OCI-LY3 (cell line): ENCODE results near the gene HNRNPDL.
"Not testable (repeated sequence)": the region's sequence is repeated elsewhere in the genome, so short reads cannot be mapped to it uniquely, and the experiment has no call there.

Source experiments
- H2AFZ ChIP-seq: fragments of 200-600, 300-600 bp; shearing (Covaris generic); 2 replicates; pipeline ENCODE4 v1.6.0; 2014; ENCODE audit warnings: antibody characterized with exemption, low read depth, low read length
- H3K27ac ChIP-seq: fragments of 200-600, 300-600 bp; sonication (generic); 2 replicates; pipeline ENCODE4 v1.5.1; 2014; ENCODE audit warnings: mild to moderate bottlenecking, low read length, moderate library complexity, mixed read lengths
- H3K27me3 ChIP-seq: fragments of 200-600, 300-600 bp; sonication (generic); 2 replicates; pipeline ENCODE4 v1.6.1; 2014; ENCODE audit warnings: low read depth, low read length, mixed read lengths
- H3K36me3 ChIP-seq: fragments of 200-600, 300-600 bp; sonication (generic); replicated peaks from 2 replicates; pipeline ENCODE3; 2014; ENCODE audit warnings: low read depth, low read length, mixed read lengths
- H3K4me1 ChIP-seq: fragments of 300-600, 200-600 bp; sonication (generic); 2 replicates; pipeline ENCODE4 v1.6.1; 2014; ENCODE audit warnings: low read length, mixed read lengths
- H3K4me2 ChIP-seq: fragments of 200-600, 300-600 bp; sonication (generic); 2 replicates; pipeline ENCODE4 v1.6.1; 2014; ENCODE audit warnings: low read length, mixed read lengths
- H3K4me3 ChIP-seq: fragments of 300-600, 200-600 bp; sonication (generic); 2 replicates; pipeline ENCODE4 v1.5.1; 2014; ENCODE audit warnings: antibody characterized with exemption, mild to moderate bottlenecking, low read length, moderate library complexity
- H3K79me2 ChIP-seq: fragments of 300-600, 200-600 bp; shearing (Covaris generic); 2 replicates; pipeline ENCODE4 v1.6.1; 2014; ENCODE audit warnings: mild to moderate bottlenecking, low read length, mixed read lengths
- H3K9ac ChIP-seq: fragments of 300-600, 200-600 bp; shearing (Covaris generic); 2 replicates; pipeline ENCODE4 v1.6.0; 2014; ENCODE audit warnings: mild to moderate bottlenecking, low read length, moderate library complexity
- H3K9me3 ChIP-seq: fragments of 200-600, 300-600 bp; shearing (Covaris generic); 2 replicates; pipeline ENCODE4 v1.6.1; 2014; ENCODE audit warnings: low read length, mixed read lengths; ENCODE audit not compliant: insufficient read depth
- H4K20me1 ChIP-seq: fragments of 200-600, 300-600 bp; sonication (generic); 2 replicates; pipeline ENCODE4 v1.6.1; 2016; ENCODE audit warnings: low read length, mixed read lengths; ENCODE audit not compliant: insufficient read depth
- EZH2phosphoT487 ChIP-seq: fragments of 200-600 bp; shearing (Covaris generic); IDR thresholded peaks from 2 replicates; pipeline ENCODE4 v1.6.1; 2018; ENCODE audit warnings: antibody characterized with exemption, mixed run types, low read depth
- TF ChIP-seq, protein P1 (sequence below): fragments of 200-600, 300-600 bp; sonication (generic); IDR thresholded peaks from 2 replicates; pipeline ENCODE4 v1.5.1; 2014; ENCODE audit warnings: antibody characterized with exemption, low read length, low read depth

HNRNPDL gene

DNA sequence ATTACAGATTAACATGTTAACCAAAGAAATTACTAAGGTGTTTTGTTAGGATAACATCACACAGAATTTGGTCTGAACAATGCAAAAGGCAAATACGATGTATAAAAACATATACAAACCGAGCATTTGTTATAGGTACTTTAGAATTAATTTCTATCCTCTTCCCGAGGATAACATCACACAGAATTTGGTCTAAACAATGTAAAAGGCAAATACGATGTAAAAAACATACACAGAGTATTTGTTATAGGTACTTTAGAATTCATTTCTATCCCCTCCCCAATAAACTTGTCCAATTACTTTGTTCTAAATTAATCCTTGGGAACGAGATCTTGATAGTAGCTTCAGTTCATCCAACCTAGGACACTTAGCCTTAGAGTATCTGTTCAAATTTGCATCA, 7.6 kb downstream of the HNRNPDL start:
- no peak overlapping the region for H2AFZ ChIP-seq
- no peak for TF ChIP-seq EZH2phosphoT487
- H3K4me2 ChIP-seq, result no peak overlapping the region
- H3K4me1 ChIP-seq, result peaks cover 4% of the 10 kb centered on the region
- H3K79me2 ChIP-seq, result peaks cover 32% of the 10 kb centered on the region
- peaks cover 56% of the 10 kb centered on the region for H4K20me1 ChIP-seq
- H3K9ac ChIP-seq, result no peak overlapping the region
- no peak overlapping the region for H3K27ac ChIP-seq
- peaks cover 55% of the 10 kb centered on the region for H3K36me3 ChIP-seq
- no peaks in the 10 kb centered on the region for H3K27me3 ChIP-seq
- no peak overlapping the region for H3K4me3 ChIP-seq
- H3K9me3 ChIP-seq, result no peaks in the 10 kb centered on the region

DNA sequence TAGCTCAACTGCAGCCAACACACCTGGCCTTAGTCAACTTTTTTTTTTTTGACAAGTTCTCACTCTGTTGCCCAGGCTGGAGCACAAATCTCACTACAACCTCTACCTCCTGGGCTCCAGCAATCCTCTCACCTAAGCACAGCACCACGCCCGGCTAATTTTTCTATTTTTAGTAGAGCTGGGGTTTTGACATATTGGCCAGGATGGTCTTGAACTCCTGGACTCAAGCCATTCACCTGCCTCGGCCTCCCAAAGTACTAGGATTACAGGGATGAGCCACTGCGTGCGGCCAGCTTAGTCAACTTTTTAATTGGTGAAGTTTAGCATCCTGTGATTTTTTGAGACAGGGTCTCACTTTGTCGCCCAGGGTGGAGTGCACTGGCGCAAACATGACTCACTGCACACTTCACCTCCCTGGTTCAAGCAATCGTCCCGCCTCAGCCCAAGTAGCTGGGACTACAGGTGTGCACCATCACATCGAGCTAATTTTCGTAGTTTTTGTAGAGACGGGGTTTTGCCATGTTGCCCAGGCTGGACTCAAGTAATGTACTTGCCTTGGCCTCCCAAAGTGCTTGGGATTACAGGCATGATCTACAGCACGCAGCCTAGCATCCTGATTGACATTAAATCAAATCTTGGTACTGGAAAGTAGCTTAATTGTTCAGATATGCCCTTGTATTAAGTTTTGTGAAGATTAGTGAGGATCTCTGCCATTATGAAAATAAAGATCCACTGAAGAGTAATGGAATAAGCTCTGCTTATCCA, 8.3 kb downstream of the HNRNPDL start:
- H2AFZ ChIP-seq, result no peak overlapping the region
- H3K9me3 ChIP-seq, result no peaks in the 10 kb centered on the region
- TF ChIP-seq EZH2phosphoT487, result no peak
- TF ChIP-seq, protein P1, sequence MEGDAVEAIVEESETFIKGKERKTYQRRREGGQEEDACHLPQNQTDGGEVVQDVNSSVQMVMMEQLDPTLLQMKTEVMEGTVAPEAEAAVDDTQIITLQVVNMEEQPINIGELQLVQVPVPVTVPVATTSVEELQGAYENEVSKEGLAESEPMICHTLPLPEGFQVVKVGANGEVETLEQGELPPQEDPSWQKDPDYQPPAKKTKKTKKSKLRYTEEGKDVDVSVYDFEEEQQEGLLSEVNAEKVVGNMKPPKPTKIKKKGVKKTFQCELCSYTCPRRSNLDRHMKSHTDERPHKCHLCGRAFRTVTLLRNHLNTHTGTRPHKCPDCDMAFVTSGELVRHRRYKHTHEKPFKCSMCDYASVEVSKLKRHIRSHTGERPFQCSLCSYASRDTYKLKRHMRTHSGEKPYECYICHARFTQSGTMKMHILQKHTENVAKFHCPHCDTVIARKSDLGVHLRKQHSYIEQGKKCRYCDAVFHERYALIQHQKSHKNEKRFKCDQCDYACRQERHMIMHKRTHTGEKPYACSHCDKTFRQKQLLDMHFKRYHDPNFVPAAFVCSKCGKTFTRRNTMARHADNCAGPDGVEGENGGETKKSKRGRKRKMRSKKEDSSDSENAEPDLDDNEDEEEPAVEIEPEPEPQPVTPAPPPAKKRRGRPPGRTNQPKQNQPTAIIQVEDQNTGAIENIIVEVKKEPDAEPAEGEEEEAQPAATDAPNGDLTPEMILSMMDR, result no peak
- no peak overlapping the region for H3K9ac ChIP-seq
- H3K4me3 ChIP-seq, result no peak overlapping the region
- peaks cover 50% of the 10 kb centered on the region for H4K20me1 ChIP-seq
- H3K27me3 ChIP-seq, result no peaks in the 10 kb centered on the region
- no peak overlapping the region for H3K27ac ChIP-seq
- H3K4me1 ChIP-seq, result no peaks in the 10 kb centered on the region; the same call in 1 of the 2 replicates
- H3K79me2 ChIP-seq, result peaks cover 25% of the 10 kb centered on the region
- no peak overlapping the region for H3K4me2 ChIP-seq
- H3K36me3 ChIP-seq, result peaks cover 49% of the 10 kb centered on the region

DNA sequence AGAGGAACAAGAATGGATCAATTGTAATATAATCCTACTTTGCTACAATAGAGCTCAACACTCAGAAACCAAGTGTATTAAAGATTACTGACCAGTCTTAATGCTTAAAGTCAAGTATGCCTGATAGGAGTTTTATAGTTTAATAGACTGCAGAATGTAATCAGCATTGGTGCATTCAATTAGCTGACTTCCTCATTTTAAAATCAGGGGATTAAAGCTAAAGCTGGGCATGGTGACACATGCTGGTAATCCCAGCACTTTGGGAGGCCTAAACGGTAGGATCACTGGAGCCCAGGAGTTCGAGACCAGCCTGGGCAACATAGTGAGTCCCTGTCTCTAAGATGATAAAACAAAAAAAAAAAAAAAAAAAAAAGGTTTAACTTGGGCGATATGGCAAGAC, 10.8 kb downstream of the HNRNPDL start:
- Histone ChIP-seq H3K4me1 (no peaks in the 10 kb centered on the region), H4K20me1 (peaks cover 24% of the 10 kb centered on the region), H3K27ac (no peak overlapping the region), H2AFZ (no peak overlapping the region), H3K27me3 (no peaks in the 10 kb centered on the region), H3K9me3 (no peaks in the 10 kb centered on the region), H3K79me2 (peaks cover 3% of the 10 kb centered on the region; the same call in 1 of the 2 replicates), H3K4me3 (no peak overlapping the region), H3K4me2 (no peak overlapping the region), H3K36me3 (peaks cover 24% of the 10 kb centered on the region), H3K9ac (no peak overlapping the region)
- TF ChIP-seq, protein P1, result no peak
- no peak for TF ChIP-seq EZH2phosphoT487

DNA sequence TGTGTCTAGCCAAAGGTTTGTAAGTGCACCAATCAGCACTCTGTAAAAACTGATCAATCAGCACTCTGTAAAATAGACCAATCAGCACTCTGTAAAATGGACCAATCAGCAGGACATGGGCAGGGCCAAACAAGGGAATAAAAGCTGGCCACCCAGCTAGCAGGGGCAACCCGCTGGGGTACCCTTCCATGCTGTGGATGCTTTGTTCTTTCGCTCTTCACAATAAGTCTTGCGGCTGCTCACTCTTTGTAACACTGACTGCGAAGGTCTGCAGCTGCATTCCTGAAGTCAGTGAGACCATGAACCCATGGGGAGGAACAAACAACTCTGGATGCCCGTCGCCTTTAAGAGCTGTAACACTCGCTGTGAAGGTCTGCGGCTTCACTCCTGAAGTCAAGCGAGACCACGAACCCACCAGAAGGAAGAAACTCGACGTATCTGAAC, 14.3 kb downstream of the HNRNPDL start:
- no peaks in the 10 kb centered on the region for H3K4me1 ChIP-seq
- H3K9me3 ChIP-seq, result no peaks in the 10 kb centered on the region
- no peak overlapping the region for H3K4me2 ChIP-seq
- no peaks in the 10 kb centered on the region for H4K20me1 ChIP-seq
- no peaks in the 10 kb centered on the region for H3K27me3 ChIP-seq
- H3K4me3 ChIP-seq, result no peak overlapping the region
- no peaks in the 10 kb centered on the region for H3K79me2 ChIP-seq
- no peak for TF ChIP-seq EZH2phosphoT487
- TF ChIP-seq, protein P1, result no peak
- H2AFZ ChIP-seq, result no peak overlapping the region
- H3K36me3 ChIP-seq, result no peaks in the 10 kb centered on the region
- H3K27ac ChIP-seq, result no peak overlapping the region
- no peak overlapping the region for H3K9ac ChIP-seq

DNA sequence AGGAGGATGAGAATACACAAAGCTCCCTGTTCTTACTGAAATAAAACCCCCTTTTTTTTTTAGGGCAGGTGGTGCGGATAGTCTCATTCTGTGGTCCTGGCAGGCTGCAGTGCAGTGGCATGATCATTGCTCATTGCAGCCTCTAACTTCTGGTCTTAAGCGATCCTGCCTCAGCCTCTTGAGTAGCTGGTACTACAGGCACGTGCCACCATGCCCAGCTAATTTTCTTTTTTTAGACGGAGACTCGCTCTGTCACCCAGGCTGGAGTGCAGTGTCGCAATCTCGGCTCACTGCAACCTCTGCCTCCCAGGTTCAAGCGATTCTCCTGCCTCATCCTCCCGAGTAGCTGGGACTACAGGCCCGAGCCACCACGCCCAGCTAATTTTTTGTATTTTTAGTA, 15.2 kb downstream of the HNRNPDL start:
- not testable (repeated sequence) for H2AFZ ChIP-seq, H3K9ac ChIP-seq, H3K4me1 ChIP-seq, H3K9me3 ChIP-seq, H3K79me2 ChIP-seq, H3K4me2 ChIP-seq, H3K27ac ChIP-seq, H4K20me1 ChIP-seq, H3K36me3 ChIP-seq, H3K27me3 ChIP-seq, H3K4me3 ChIP-seq
